HL-60 (cell line): ENCODE measurements around the gene SAA4.

Source experiments
- DNase-seq, 2 experiments: peaks; one replicate each; pipeline ENCODE4 v3.0.0-alpha.2; 2010 to 2020; ENCODE audit warnings: low read depth in 1 of 2, low spot score in 1 of 2
- H3K27ac ChIP-seq: fragments of 250-450 bp; sonication (Bioruptor Pico); replicated peaks from 2 replicates; pipeline ENCODE4 v1.5.1; 2020; ENCODE audit warnings: mild to moderate bottlenecking, moderate library complexity
- H3K27me3 ChIP-seq: fragments of 250-450 bp; sonication (Bioruptor Pico); 2 replicates; pipeline ENCODE4 v1.5.1; 2021; ENCODE audit warnings: mild to moderate bottlenecking, moderate library complexity; ENCODE audit not compliant: insufficient read depth, poor library complexity, severe bottlenecking
- H3K4me3 ChIP-seq: replicated peaks from 2 replicates; pipeline ENCODE4 v1.5.1; 2011; ENCODE audit warnings: mild to moderate bottlenecking, control low read depth, low read length; ENCODE audit not compliant: insufficient read depth
- CTCF ChIP-seq: IDR thresholded peaks from one replicate; pipeline ENCODE4 v1.5.1; 2011; ENCODE audit warnings: low read length, control low read depth, inconsistent platforms; ENCODE audit not compliant: insufficient read depth
- GABPA ChIP-seq: IDR thresholded peaks from 2 replicates; pipeline ENCODE4 v1.6.1; 2012; ENCODE audit warnings: low read depth
- POLR2AphosphoS5 ChIP-seq: IDR thresholded peaks from 2 replicates; pipeline ENCODE4 v1.6.1; 2012; ENCODE audit warnings: low read depth
- REST ChIP-seq: IDR thresholded peaks from 2 replicates; pipeline ENCODE4 v1.6.1; 2012; ENCODE audit warnings: low read depth; ENCODE audit not compliant: insufficient replicate concordance
- SPI1 ChIP-seq: IDR thresholded peaks from 2 replicates; pipeline ENCODE4 v1.6.1; 2012; ENCODE audit warnings: low read depth, mild to moderate bottlenecking, borderline replicate concordance

Gene SAA4

GRCh38 chr11:18261721-18262120 lies 25.1 kb upstream of the SAA4 start:
- DNase-seq = no peak
- H3K27ac ChIP-seq = no peak overlapping the region
- peaks cover 2% of the 10 kb centered on the region for H3K27me3 ChIP-seq
- TF ChIP-seq GABPA (no peak), REST (no peak), CTCF (no peak), SPI1 (no peak), POLR2AphosphoS5 (no peak)
- no peak overlapping the region for H3K4me3 ChIP-seq

- Histone ChIP-seq H3K27me3 (peaks cover 2% of the 10 kb centered on the region), H3K4me3 (no peak overlapping the region), H3K27ac (no peak overlapping the region)
- no peak for DNase-seq
- no peak for TF ChIP-seq CTCF
- no peak for TF ChIP-seq REST
- TF ChIP-seq GABPA = no peak
- TF ChIP-seq SPI1 = no peak
- TF ChIP-seq POLR2AphosphoS5 = no peak
Observed at GRCh38 chr11:18259259-18259658, 22.7 kb upstream of the SAA4 start.

GRCh38 chr11:18254781-18255361 lies 18.3 kb upstream of the SAA4 start:
- DNase-seq = no peak
- Histone ChIP-seq H3K27ac (no peak overlapping the region), H3K4me3 (no peak overlapping the region), H3K27me3 (no peaks in the 10 kb centered on the region)
- no peak for TF ChIP-seq SPI1
- no peak for TF ChIP-seq GABPA
- TF ChIP-seq POLR2AphosphoS5 = no peak
- no peak for TF ChIP-seq REST
- TF ChIP-seq CTCF = no peak
